ENCODE data around the gene ZNF555.
A peak's percentile ranks its signal among the peaks of the same experiment; 100 is the strongest.
"Not testable (repeated sequence)": the region's sequence is repeated elsewhere in the genome, so short reads cannot be mapped to it uniquely, and the experiment has no call there.

The ZNF555 gene

DNA sequence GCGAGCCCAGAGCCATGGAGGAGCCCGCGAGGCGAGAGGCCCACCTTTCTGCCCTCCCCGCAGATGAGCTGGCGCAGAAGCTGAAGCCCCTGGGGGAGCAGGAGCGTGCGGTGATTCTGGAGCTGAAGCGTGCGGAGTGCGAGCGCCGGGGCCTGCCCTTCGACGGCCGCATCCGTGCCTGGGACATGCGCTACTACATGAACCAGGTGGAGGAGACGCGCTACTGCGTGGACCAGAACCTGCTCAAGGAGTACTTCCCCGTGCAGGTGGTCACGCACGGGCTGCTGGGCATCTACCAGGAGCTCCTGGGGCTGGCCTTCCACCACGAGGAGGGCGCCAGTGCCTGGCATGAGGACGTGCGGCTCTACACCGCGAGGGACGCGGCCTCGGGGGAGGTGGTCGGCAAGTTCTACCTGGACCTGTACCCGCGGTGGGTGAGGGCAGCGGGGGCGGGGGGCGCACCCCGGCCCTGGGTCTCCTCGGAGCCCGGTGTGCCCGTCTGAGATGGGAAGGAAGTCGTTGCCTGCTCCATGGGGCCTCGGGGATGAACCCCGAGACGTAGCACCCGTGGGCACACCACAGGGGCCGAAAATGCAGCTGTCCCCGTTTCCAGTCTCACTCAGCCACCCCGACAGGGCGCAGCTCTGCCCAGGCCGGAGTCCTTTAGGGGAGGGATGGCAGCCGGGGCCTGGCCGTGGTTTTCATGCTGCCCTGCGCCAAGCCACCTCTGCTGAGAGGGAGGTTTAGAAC lies 33.7 kb upstream of the ZNF555 start:
- DNase-seq (ENCODE audit: low spot score) = no peak

DNA sequence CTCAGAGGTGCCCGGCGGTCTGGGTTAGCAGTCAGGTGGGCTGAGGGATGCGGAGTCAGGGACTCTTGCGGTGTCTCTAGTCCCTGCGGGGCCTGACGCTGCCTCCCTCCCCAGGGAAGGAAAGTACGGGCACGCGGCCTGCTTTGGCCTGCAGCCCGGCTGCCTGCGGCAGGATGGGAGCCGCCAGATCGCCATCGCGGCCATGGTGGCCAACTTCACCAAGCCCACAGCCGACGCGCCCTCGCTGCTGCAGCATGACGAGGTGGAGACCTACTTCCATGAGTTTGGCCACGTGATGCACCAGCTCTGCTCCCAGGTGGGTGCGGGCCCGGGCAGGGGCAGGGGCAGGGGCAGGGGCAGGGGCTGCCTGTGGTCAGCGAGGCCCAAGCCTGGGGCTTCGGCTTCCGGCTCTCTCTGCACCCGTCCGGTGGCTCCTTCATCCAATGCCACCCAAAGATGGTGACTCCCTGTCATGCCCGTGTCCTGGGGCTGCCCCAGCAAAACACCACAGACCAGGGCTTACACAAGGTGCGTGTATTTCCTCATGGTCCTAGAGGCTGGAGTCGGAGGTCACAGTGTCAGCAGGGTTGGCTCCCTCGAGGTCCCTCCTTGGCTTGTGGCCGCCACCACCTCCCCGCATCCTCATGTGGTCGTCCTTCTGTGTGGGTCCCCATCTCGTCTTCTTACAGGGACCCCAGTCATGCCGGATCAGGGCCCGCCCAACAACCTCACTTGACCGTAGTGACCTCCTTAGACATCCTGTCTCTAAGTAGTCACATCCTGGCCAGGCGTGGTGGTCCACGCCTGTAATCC lies 32.9 kb upstream of the ZNF555 start:
- DNase-seq (ENCODE audit: low spot score) = no peak

DNA sequence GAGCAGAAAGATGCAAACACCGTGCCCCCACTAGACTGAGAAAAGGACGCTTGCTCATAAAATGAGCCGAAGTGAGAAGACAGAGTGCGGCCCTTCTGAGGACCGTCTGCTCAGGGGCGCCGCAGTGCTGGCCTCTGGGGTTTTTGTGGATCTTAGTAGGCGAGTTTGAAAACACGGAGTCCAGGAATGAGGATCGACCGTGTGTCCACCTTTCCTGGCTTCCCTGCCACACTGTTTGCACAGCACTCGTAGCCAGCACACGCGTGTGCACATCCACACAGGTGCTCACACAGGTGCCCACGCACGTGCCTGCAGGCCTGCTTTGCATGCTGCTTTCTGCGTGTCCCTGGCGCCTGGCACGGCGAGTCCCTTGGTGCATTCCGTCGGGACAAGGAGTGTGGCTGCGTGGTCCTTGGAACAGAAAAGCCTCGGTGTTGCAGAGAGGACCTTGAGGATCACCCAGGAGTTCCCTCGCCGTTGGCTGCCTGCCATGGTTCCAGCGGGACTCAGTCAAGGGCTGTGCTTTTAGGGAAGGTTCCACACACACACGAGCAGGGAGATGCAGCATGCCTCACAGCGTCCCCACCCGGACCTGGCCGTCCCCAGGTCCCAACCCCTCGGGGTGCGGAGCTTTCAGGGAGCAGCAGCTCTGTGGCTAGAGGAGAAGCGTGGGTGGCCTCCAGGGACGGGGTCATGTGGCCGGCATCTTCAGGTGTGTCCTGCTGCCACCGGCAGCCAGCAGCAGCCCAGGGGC lies 31.7 kb upstream of the ZNF555 start:
- DNase-seq (ENCODE audit: low spot score) = no peak

DNA sequence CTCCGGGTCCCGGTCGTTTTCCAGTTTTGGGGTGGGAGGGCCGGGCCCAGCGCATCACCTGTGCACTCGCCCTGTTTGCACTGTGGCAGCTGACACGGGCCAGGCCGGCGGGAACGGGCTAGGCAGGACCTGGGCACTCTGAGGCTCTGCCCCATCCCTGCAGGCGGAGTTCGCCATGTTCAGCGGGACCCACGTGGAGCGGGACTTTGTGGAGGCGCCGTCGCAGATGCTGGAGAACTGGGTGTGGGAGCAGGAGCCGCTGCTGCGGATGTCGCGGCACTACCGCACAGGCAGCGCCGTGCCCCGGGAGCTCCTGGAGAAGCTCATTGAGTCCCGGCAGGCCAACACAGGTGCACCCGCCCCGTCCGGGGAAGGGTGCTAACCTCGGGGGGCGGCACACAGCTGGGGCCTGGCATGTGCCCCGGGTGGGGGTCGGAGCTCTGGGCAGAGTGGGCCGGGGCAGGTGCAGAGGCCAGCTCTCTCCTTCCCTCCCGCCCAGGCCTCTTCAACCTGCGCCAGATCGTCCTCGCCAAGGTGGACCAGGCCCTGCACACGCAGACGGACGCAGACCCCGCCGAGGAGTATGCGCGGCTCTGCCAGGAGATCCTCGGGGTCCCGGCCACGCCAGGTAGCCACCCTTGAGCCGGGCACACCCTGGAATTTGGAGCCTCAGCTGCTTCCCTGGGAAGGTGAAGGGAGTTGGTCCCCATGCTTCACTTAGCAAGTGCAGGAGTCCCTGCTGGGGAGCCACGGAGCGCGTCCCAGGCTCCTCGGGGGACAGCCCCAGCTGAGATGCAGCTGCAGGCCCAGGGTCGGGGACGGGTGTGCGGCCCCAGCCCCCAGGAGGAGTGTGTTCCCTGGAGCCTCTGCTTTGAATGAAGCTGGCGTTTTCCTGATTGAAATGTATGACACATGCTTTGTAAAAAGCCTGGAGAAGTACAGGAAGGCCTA lies 30.9 kb upstream of the ZNF555 start:
- DNase-seq (ENCODE audit: low spot score) = no peak

DNA sequence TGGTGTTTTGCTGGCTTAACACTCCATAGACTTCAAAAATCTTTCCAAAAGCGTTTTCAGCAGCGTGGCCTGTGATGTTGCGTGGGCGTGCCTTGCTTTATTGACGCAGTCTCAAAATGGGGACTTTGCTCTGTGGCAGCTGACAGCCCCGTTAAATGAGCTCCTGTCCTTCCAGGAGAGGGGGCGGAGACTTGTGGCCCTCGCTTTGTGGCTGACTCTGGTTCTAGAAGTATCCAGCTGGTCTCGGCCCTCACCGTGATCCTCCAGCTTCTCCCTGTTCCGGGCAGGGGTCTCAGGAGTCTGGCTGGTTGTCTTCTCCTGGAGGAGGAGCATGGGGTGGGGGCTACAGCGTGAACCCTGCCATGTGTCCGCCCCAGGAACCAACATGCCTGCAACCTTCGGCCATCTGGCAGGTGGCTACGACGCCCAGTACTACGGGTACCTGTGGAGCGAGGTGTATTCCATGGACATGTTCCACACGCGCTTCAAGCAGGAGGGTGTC lies 30.0 kb upstream of the ZNF555 start:
- DNase-seq (ENCODE audit: low spot score) = no peak

DNA sequence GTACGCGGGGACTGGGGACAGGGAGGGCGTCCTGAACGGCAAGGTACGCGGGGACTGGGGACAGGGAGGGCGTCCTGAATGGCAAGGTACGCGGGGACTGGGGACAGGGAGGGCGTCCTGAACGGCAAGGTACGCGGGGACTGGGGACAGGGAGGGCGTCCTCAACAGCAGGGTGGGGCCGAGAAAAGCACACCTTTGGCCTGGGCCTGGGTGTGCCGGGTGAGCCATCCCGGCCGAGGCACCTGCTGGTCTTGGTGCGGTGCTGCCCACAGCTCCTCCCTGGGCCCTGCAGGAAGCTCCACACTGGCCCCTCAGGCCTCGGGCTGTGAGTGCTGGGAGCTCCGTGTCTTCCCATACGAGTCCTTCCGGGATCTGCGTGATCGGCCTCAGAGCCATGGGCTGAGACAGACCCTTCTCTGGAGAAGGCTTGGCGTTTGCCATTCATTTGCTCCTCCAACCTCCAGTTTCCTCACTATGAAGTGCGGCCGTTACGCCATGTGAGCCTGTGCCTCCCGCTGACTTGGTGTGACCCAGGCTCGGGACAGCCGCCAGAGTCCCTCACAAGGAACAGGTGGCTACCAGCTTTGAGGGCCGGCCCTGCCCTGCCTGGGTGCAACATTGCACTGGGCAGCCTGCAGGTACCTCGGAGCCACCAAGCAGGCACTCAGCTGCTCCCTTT lies 29.4 kb upstream of the ZNF555 start:
- DNase-seq (ENCODE audit: low spot score) = no peak

DNA sequence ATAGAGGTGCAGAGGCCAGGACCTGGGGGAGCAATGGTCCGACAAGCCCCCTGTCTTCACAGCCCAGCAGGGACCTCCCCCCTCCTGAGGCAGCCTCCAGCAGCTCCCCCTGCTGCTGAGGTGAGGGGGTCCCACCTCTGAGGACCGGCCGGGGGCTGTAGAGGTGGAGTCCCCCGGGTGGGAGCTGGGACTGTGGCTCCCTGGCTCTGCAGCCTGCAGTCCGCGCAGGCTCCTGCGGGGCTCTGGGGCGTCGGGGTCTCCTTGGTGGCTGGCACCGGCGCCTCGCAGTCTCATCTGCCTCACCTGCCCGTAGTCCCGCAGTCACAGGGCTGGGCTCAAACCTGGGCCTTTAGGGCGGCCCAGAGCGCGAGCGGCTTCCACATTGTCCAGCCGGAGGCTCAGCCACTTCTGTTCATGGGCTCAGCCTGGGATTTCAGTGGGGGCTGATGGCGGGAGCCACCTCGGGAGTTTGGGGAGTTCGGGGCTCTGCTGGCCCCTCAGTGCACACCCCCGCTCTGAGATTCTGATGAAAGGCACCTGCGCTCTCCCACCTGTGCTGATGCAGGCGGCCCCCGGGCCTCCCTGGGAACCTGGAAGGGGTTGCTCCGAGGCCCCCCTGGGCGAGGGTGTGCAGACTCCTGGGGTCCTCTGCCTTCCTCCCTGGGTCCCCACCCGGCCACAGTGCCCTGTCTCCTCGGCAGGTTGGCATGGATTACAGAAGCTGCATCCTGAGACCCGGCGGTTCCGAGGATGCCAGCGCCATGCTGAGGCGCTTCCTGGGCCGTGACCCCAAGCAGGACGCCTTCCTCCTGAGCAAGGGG lies 28.7 kb upstream of the ZNF555 start:
- DNase-seq (ENCODE audit: low spot score) = no peak

DNA sequence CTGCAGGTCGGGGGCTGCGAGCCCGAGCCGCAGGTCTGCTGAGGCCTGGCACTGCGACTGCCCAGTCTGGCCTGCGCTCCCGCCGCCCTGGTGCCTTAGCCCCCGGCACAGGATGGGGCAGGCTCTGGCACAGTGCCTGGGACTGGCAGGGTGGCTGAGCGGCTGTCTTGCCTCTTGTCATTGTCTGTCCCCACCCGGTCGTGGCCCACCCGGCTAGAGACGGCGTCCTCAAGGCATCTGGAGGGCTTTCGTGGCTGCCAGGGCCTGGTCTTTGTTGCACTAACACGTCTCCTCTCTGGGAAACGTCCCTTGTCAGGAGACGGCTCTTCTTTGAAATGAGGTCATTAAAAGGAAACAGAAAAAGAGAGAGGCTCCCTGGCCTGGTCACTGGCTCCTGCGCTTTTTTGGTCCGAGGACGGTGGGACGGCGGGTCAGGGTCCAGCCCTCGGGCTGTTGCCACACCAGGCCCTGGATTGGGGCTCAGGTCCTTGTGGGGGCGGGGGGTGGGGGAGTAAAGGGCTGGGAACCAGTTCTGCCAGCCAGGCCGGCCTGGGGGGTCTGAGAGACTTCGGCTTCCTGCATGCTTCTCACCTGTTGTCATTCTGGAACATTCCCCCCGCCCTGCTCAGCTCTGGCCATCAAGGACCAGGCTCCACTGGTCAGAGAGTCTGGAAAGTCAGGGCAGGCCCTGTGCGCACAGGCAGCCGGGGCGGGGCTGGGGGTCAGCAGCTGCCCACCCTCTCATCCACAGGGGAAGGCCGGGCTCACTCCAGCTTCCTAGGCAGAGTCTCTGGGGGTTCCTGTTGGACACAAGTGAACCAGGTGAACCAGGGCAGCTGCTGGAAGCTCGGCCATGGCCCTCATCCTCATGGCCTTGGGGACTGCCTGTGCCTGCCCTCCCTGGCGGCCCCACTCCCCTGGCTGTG lies 27.8 kb upstream of the ZNF555 start:
- DNase-seq (ENCODE audit: low spot score) = no peak

DNA sequence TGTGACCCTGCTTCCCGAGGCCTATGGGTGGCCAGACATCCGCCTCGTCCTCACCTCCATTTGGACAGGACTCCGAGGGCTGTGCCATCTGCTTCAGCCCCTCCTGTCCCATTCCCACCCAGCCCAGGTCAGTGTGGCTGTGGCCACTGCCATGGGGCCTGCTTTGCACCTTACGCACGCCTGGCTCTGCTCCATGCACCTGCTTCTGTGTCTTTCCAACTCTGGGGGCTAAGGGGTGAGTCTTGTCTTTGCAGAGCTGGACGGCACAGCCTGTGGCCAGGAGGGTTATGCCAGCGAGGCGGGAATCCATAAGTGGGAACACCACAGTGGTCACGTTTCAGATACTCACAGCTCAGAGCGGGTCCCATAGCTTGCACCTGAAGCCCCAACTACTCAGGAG lies 26.8 kb upstream of the ZNF555 start:
- DNase-seq (ENCODE audit: low spot score) = no peak

DNA sequence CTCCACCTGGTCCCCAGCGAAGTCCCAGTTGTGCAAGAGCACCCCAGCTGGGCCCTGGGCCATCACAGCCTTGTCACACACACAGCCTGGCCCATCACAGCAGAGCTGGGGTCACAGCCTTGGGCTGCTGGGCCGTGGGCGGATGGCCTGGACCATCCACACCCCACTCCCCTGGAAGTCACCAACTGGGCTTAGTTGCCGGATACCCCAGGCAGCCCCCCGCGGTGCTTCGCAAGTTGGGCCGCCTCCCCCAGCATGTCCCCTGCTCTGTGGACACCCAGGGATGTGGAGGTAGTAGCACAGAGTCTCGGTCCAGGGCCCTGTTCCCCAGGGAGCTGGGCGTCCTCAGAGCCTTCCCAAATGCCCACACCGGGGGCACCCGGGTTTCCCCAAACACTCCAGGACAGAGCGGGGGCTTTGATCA lies 26.1 kb upstream of the ZNF555 start:
- DNase-seq (ENCODE audit: low spot score) = no peak

DNA sequence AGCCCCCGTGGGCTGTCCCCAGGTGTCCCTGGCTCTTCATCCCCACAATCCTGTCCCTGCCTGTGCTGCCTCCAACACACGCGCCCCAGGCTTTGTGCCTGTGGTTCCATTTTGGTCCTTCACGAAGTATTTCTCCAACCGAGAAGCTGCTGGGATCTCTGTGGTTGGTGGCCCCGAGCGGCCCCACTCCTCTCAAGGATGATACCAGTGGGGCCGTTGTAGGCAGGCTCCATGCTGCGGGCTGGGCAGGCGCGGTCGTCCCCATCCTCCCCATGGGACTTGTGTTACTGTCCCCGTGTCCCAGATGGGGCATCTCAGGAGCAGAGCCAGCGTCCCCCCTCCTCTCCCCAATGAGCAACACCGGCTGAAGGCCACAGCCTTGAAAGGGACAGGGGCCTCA lies 25.4 kb upstream of the ZNF555 start:
- no peak for DNase-seq (ENCODE audit: low spot score)

DNA sequence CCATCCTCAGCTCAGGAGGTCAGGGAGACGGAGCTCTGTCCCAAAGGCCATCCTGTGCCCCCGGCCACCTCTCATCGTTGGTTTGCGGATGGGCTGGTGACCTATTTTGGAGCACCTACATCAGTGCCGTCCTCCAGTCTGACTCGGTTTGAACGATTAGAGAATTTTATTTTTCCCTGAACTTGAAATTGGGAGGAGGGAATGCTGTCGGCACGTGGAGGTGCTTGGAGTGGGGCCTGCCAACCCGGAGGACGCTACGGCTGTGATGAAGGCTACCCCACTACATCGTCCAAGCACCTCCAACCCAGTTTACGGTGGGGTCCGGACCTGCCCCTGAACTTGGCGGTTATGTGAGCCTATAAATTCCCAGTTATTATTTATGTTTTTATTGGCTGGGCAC lies 24.6 kb upstream of the ZNF555 start:
- DNase-seq (ENCODE audit: low spot score) = no peak

DNA sequence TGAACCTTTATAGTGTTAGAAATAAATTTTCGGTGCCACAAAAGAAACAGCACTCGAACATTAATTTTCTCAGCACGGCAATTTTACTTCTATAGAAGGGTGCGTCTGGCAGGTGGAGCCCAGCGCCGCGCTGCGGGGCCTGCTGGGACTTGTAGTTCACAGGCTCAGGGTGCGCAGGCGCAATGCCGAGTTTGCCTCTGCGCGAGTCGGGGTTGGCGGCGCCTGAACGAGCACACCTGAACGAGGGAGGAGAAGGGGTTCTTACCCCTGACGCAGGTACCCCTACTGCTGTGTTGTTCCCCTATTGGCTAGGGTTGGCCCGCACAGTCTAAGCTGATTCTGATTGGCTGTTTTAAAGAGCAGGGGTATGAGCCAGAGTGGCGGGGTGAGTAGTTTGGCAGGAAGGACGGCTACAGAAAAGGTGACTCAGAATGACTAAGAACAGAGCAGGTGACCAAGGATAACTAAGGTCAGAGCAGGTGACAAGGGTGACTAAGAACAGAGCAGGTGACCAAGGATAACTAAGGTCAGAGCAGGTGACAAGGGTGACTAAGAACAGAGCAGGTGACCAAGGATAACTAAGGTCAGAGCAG lies 23.9 kb upstream of the ZNF555 start:
- not testable (repeated sequence) for DNase-seq (ENCODE audit: low spot score)

DNA sequence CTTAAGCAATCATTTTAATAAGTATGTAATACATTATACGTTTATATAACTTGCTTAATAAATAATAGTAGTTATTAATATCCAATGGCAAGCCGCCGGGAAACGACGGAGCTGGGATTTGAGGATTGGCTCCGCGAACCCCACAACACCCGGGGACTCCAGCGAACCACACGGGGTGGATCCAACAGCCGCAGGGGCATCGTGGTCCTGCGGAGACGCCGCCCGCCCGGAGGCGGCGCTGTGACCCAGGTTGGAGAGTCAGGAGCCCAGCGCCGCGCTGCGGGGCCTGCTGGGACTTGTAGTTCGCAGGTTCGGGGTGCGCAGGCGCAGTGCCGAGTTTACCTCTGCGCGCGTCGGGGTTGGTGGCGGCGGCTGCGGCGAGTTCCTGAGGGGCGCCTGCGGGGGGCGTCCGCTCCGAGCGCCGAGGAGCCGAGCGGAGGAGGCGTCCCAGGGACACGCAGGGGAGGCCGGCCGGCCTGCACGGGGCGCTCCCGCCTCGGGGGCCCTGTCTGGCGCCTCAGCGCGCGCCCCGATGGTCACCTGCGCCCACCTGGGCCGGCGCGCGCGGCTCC lies 21.6 kb upstream of the ZNF555 start, which contains the start of gene ZNF554:
ZNF554 (plus strand) TSS at position 329 of the 572 bp plus-strand sequence; CDS start at position 533, 204 bp downstream.
- peak; percentile 96 for DNase-seq (ENCODE audit: low spot score)

DNA sequence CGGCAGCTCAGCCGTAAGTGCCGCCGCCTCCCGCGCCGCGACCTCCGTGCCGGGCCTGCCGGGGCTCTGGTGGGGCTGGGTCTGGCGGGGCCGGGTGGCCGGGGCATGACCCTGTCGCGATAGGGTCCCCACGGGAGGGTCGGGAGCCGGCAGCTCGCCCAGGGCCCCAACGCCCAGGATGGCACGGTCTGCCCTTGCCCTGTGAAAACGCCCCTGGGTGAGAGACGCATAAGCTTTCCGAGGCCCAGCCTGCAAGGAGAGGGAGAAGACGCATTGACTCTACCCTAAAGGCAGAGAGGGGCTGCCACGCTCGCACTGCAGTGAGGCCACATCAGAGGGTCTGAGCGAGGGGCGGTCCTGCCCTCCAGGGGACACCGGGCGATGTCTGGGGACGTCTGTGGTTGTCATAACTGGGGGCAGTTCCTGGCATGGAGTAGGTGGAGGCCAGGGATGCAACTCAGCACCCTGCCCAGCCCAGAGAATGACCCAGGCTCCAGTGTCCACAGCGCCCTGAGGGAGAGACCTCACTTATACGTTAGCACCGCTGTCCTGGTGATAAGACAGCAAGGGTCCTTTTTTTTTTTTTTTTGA lies 21.1 kb upstream of the ZNF555 start:
- DNase-seq (ENCODE audit: low spot score) = peak; percentile 33

DNA sequence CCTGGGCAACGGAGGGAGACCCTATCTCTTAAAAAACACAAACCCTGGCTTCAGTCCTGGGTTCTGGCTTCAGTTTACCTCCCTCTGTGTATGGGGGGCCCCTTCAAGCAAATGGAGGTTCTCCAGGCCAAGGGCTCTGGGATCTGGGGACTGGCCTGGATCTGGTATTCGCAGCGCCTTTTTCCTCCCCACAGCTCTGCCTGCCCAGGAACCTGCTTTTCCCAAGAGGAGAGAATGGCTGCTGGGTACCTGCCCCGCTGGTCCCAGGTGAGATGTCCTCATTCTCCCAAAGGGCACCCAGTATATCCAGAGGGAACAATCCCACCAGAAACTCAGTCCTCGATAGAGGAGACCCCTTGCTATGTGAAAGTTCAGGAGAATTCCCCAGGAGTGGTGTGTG lies 18.4 kb upstream of the ZNF555 start:
- no peak for DNase-seq (ENCODE audit: low spot score)

DNA sequence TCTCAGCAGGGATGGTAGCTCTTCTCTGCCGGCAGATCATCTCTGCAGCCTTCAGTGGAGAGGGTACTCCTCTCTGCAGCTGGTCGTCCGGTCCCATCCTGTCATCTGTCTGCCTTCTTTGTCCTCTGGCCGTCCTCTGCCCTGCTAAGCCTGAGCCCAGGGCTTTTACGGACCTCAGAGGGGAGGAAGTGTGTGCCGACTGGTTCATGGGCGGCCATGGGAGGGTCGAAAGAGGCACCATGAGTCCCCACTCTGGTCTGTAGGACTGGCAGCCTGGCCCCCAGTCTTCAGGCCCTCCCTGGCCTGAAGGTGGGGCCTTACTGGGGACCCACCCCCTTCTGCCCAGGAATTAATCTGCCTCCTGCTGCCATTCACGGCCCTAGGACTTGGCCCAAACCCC lies 17.6 kb upstream of the ZNF555 start:
- DNase-seq (ENCODE audit: low spot score) = no peak

DNA sequence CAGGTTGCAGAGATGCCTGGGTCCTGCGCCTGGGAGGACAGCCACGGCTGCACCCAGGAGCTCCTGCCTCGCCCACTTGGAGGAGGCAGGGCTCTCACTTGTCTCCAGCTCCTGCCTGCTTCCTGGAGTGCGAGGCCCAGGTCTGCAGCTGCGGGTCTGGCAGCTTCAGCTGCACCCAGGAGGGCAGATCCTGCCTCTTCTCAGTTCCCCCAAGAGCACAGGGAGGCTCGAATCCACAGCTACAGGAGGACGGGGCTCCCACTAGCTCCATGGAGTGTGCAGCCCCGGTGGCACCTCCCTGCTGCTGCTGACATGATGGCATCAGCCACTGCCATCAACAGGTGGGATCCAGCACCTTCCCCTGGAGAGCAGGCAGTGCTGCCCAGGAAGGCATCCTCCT lies 17.1 kb upstream of the ZNF555 start:
- DNase-seq (ENCODE audit: low spot score) = no peak
